HG03103 (cell line): ENCODE results near the gene TCERG1L.

Source experiments
- ATAC-seq: cut with Tn5 transposase; IDR thresholded peaks from one replicate; pipeline ENCODE4 v1.9.1; 2021; ENCODE audit warnings: low read depth; ENCODE audit not compliant: unreplicated experiment

The TCERG1L gene

GRCh38 chr10:131056781-131057180 lies 254.7 kb downstream of the TCERG1L start:
- no peak for ATAC-seq

DNA sequence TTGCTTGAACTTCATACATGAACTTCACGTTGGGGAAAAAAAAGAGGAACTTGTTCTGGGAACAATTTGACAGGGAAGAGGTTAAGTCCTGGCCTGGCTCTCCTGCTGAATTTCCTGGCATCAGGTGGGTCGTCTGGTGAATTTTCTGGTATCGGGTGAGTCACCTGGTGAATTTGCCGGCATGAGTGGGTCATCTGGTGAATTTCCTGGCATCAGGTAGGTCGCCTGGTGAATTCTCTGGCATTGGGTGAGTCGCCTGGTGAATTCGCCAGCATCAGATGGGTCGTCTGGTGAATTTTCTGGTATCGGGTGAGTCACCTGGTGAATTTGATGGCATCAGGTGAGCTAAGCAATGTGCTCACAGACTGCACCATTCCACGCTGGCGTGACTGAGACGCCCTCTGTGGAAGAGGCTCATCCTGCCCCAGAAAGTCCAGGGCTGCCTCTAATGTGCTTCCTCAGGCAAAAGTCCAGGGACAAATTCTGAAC lies 255.4 kb downstream of the TCERG1L start:
- no peak for ATAC-seq

GRCh38 chr10:131055437-131055836 lies 256.1 kb downstream of the TCERG1L start:
- no peak for ATAC-seq

GRCh38 chr10:131053192-131053591 lies 258.3 kb downstream of the TCERG1L start:
- no peak for ATAC-seq

- no peak for ATAC-seq
Observed at GRCh38 chr10:131050162-131050766, 261.3 kb downstream of the TCERG1L start.

GRCh38 chr10:131049016-131049415 lies 262.5 kb downstream of the TCERG1L start:
- ATAC-seq: no peak

DNA sequence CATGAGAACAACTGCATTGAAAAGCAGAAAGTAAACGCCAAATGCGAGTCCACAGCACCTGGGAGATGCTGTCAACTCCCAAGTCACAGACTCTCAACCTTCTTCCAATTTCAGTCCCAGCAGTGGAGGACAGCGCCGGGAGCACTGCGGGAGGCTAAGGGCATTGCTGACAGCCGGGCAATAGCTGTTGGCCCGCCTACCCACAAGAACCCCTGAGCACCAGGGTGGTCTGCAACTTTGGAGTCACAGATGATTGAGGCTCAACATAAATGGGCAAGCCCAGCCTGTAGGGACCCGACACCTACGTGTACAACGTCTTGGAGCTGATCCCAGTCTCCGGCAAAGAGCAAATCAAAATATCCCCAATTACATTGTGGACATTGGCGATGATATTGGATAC lies 262.9 kb downstream of the TCERG1L start:
- ATAC-seq: no peak

DNA sequence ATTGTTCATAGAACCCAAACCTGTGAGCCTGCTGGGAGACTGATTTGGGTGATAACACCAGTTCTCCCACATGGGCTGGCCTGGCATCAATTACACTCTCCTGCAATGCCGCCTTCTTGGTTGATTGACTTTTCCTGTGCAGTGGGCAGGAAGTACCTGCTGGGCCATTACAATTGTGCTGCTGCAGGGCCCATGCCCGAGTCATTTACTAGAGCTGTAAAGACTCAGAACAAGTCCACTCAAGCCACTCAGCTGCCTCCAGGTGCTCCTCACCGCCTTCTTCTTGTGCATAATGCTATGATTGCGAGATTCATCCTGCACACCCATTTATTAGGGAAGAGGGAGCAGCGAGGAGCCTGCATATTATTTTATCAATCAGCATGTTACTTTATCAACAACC lies 264.0 kb downstream of the TCERG1L start:
- ATAC-seq: no peak

DNA sequence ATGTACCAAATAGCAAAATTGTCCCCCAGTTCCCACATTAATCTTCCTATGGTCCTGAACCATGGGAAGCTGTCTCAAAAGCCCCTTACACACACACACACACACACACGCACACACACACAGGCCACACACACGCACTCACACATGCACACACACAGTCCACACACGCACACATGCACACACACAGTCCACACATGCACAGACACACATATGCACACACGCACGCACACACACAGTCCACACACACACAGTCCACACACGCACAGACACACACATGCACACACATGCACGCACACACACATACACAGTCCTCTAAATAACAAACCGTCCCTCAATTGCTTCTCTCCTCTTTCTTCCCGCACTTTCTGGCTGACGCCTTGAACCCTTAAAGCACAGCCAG lies 265.3 kb downstream of the TCERG1L start:
- ATAC-seq: no peak

DNA sequence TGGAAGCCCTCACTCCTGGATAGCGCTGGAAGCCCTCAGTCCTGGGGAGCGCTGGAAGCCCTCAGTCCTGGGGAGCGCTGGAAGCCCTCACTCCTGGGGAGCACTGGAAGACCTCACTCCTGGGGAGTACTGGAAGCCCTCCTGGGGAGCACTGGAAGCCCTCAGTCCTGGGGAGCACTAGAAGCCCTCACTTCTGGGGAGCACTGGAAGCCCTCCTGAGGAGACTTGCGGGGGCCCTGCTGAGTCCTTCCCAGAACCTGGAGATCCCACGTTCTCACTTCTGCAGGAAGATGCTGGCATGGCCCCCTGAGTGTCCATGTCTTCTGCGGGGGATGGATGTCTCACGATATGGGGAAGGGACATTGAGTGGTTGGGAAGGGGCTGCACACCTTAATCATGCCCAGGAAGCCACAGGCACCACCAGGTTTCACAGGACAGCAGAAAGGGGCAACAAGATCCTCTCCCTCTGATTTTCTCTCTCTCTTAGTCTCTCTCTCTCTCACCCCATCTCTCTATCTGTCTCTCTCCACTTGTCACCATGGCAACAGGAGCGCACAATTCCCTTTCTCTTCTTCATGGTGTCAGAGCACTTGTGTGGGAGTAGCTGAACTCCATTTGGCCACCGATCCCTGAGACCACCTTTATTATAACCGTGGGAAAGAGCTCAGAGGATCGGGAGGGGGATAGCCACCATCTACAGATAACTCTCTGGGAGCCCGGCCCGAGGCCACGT lies 267.0 kb downstream of the TCERG1L start:
- ATAC-seq: no peak

DNA sequence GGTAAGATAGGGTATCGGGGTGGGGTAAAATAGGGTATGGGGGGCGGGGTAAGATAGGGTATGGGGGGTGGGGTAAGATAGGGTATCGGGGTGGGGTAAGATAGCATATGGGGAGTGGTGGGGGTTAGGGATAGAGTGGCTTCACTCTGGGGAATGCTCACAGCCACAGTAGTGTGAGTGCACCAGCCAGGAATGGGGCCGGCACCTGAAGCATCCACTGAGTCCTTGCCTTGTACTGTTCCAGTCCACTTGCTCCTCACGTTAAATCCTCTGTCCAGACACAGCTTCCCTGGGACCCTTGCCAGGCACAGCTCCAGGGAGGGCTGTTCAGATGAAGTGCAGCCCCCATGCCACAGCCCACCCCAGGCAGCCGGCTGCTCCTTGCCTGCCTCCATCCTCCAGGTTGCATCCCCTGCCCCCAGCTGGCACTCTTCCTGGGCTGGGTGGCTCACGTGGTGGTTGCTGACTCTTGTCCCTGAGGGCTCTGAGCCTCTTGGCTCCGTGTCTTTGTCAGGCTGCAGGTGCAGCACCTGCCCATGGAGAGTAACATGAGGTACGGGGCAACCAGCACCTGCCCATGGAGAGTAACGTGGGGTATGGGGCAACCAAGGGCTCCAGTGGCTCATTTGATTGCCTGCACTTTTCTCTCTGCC lies 268.4 kb downstream of the TCERG1L start:
- no peak for ATAC-seq
